ENCODE data around the gene BEND7. TPM values are rescaled to one million over a fixed set of nuclear protein-coding genes. Genes with fewer than 3 reads are reported as not detected.

Gene BEND7
- total and polyA plus RNA-seq, 2 of the 13 experiments (the other 11 are each of a cell fraction or from before 2014, with no cell fraction given) = 14.1 to 17.1 TPM

DNA sequence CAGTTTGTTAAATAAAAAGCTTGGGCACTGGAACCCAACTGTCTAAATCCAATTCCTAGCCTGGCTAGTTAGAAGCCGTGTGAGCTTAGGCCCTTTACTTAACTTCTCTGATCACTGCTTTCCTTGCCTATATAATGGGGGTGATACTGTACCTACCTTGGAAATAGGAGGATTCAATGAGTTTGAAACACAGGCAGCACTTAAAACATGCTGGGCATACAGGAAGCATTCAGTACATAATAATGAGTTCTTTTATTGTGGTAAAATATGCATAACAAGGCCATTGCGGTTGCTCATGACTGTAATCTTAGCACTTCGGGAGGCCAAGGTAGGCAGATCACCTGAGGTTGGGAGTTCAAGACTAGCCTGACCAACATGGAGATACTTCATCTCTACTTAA is 133.3 kb downstream of the BEND7 start:
- intact Hi-C loops (cut with micrococcal nuclease; ENCODE audit: unreplicated experiment) = no loop called here
- FAIRE-seq = no peak
- POLR2A ChIA-PET = no interaction called here
- H3K9ac ChIP-seq (ENCODE audit: insufficient read depth, low read depth, low read length) = no peak overlapping the region
- no peaks in the 10 kb centered on the region for H3K9me3 ChIP-seq (ENCODE audit: low read length)
- WGBS (ENCODE audit: low lambda C conversion rate) = 79% methylated on average over 3 of the region's 3 CpGs
- no peaks in the 10 kb centered on the region for H4K20me1 ChIP-seq (ENCODE audit: insufficient read depth, low read length)
- H3K4me3 ChIP-seq (replicated peaks in 1 of 3; ENCODE audit: insufficient read depth in 1 of 3, low read depth in 2 of 3, low read length in 3 of 3) = no peak overlapping the region
- H3K27me3 ChIP-seq (ENCODE audit: control insufficient read depth in 1 of 2, insufficient read depth in 2 of 2, low read length in 2 of 2) = peaks cover 2 to 12% of the 10 kb centered on the region in 2 experiments; a peak in 3 of 5 replicates
- CTCF ChIA-PET (ENCODE audit: low intra/inter-chr PET ratio, low total read pairs) = no interaction called here
- no peak overlapping the region for H3K4me2 ChIP-seq (ENCODE audit: low read depth, low read length)
- H3K27ac ChIP-seq (ENCODE audit: extremely low read length, insufficient read depth, low read length) = no peak overlapping the region
- no peaks in the 10 kb centered on the region for H3K79me2 ChIP-seq (ENCODE audit: insufficient read depth, low read length)
- ATAC-seq = no peak
- no peak for DNase-seq (ENCODE audit: low spot score)
- BruUV-seq (replicated peaks) = no TSS peak
- no peaks in the 10 kb centered on the region for H3K36me3 ChIP-seq (replicated peaks in 1 of 2; ENCODE audit: control insufficient read depth in 1 of 2, insufficient read depth in 2 of 2, low read length in 2 of 2)
- in situ Hi-C loops (cut with HindIII; ENCODE audit: extremely low pct_ligation_motif_present, low pct_unique_long_range_greater_than_20kb) = no loop called here
- no peak overlapping the region for H2AFZ ChIP-seq (ENCODE audit: low read length)
- peaks cover 6% of the 10 kb centered on the region; the same call in 1 of the 2 replicates for H3K4me1 ChIP-seq (ENCODE audit: insufficient read depth, low read length)
- no peak for TF ChIP-seq ZNF598 (CRISPR knock-in tag; IDR thresholded peaks at IDR 0.05; ENCODE audit: borderline replicate concordance)
- TF ChIP-seq ZNF124 (CRISPR knock-in tag; IDR thresholded peaks at IDR 0.05) = no peak
- no peak for TF ChIP-seq RAD21 (CRISPR knock-in tag; IDR thresholded peaks at IDR 0.05)
- no peak for TF ChIP-seq ZNF781 (CRISPR knock-in tag; IDR thresholded peaks at IDR 0.05; ENCODE audit: borderline replicate concordance, not compliant biosample characterization)
- TF ChIP-seq, protein P1, sequence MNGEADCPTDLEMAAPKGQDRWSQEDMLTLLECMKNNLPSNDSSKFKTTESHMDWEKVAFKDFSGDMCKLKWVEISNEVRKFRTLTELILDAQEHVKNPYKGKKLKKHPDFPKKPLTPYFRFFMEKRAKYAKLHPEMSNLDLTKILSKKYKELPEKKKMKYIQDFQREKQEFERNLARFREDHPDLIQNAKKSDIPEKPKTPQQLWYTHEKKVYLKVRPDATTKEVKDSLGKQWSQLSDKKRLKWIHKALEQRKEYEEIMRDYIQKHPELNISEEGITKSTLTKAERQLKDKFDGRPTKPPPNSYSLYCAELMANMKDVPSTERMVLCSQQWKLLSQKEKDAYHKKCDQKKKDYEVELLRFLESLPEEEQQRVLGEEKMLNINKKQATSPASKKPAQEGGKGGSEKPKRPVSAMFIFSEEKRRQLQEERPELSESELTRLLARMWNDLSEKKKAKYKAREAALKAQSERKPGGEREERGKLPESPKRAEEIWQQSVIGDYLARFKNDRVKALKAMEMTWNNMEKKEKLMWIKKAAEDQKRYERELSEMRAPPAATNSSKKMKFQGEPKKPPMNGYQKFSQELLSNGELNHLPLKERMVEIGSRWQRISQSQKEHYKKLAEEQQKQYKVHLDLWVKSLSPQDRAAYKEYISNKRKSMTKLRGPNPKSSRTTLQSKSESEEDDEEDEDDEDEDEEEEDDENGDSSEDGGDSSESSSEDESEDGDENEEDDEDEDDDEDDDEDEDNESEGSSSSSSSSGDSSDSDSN (CRISPR knock-in tag; IDR thresholded peaks at IDR 0.05) = no peak
- TF ChIP-seq, protein P2, sequence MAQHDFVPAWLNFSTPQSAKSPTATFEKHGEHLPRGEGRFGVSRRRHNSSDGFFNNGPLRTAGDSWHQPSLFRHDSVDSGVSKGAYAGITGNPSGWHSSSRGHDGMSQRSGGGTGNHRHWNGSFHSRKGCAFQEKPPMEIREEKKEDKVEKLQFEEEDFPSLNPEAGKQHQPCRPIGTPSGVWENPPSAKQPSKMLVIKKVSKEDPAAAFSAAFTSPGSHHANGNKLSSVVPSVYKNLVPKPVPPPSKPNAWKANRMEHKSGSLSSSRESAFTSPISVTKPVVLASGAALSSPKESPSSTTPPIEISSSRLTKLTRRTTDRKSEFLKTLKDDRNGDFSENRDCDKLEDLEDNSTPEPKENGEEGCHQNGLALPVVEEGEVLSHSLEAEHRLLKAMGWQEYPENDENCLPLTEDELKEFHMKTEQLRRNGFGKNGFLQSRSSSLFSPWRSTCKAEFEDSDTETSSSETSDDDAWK (CRISPR knock-in tag; IDR thresholded peaks at IDR 0.05) = no peak
- no peak for TF ChIP-seq REL (CRISPR knock-in tag; conservative IDR thresholded peaks at IDR 0.05)
- TF ChIP-seq, protein P3, sequence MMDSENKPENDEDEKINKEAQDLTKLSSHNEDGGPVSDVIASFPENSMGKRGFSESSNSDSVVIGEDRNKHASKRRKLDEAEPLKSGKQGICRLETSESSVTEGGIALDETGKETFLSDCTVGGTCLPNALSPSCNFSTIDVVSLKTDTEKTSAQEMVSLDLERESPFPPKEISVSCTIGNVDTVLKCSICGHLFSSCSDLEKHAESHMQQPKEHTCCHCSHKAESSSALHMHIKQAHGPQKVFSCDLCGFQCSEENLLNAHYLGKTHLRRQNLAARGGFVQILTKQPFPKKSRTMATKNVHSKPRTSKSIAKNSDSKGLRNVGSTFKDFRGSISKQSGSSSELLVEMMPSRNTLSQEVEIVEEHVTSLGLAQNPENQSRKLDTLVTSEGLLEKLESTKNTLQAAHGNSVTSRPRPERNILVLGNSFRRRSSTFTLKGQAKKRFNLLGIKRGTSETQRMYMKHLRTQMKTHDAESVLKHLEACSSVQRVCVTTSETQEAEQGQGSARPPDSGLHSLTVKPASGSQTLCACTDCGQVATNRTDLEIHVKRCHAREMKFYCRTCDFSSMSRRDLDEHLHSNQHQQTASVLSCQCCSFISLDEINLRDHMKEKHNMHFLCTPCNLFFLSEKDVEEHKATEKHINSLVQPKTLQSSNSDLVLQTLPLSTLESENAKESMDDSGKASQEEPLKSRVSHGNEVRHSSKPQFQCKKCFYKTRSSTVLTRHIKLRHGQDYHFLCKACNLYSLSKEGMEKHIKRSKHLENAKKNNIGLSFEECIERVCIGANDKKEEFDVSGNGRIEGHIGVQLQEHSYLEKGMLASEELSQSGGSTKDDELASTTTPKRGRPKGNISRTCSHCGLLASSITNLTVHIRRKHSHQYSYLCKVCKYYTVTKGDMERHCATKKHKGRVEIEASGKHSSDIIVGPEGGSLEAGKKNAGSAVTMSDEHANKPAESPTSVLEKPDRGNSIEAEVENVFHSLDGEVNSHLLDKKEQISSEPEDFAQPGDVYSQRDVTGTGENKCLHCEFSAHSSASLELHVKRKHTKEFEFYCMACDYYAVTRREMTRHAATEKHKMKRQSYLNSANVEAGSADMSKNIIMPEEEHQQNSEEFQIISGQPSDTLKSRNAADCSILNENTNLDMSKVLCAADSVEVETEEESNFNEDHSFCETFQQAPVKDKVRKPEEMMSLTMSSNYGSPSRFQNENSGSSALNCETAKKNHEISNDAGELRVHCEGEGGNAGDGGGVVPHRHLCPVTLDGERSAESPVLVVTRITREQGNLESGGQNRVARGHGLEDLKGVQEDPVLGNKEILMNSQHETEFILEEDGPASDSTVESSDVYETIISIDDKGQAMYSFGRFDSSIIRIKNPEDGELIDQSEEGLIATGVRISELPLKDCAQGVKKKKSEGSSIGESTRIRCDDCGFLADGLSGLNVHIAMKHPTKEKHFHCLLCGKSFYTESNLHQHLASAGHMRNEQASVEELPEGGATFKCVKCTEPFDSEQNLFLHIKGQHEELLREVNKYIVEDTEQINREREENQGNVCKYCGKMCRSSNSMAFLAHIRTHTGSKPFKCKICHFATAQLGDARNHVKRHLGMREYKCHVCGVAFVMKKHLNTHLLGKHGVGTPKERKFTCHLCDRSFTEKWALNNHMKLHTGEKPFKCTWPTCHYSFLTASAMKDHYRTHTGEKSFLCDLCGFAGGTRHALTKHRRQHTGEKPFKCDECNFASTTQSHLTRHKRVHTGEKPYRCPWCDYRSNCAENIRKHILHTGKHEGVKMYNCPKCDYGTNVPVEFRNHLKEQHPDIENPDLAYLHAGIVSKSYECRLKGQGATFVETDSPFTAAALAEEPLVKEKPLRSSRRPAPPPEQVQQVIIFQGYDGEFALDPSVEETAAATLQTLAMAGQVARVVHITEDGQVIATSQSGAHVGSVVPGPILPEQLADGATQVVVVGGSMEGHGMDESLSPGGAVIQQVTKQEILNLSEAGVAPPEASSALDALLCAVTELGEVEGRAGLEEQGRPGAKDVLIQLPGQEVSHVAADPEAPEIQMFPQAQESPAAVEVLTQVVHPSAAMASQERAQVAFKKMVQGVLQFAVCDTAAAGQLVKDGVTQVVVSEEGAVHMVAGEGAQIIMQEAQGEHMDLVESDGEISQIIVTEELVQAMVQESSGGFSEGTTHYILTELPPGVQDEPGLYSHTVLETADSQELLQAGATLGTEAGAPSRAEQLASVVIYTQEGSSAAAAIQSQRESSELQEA (CRISPR knock-in tag; IDR thresholded peaks at IDR 0.05; ENCODE audit: not compliant biosample characterization) = no peak
- TF ChIP-seq CHD2 (IDR thresholded peaks at IDR 0.05; ENCODE audit: low read depth, low read length) = no peak
- no peak for TF ChIP-seq ZNF235 (CRISPR knock-in tag; IDR thresholded peaks at IDR 0.05; ENCODE audit: borderline replicate concordance)

All from HepG2 (cell line).